Osteoblast (primary cell): ENCODE data around the gene S1PR1. TPM values are rescaled to one million over a fixed set of nuclear protein-coding genes. Genes with fewer than 3 reads are reported as not detected.

Experiments used
- DNase-seq: peaks from one replicate; pipeline ENCODE4 v3.0.0; 2011; ENCODE audit warnings: low spot score, mixed read lengths; ENCODE audit not compliant: insufficient read length; ENCODE audit errors: missing footprints
- H2AFZ ChIP-seq: 2 replicates; pipeline ENCODE4 v1.6.0; 2011; ENCODE audit warnings: mild to moderate bottlenecking, low read length
- H3K27ac ChIP-seq: 2 replicates; pipeline ENCODE4 v1.5.1; 2011; ENCODE audit warnings: mild to moderate bottlenecking, low read depth, low read length, moderate library complexity
- H3K27me3 ChIP-seq: 2 replicates; pipeline ENCODE4 v1.6.0; 2012; ENCODE audit warnings: mild to moderate bottlenecking, control low read depth, inconsistent platforms, low read length, moderate library complexity; ENCODE audit not compliant: insufficient read depth
- H3K36me3 ChIP-seq: 2 replicates; pipeline ENCODE4 v1.5.1; 2011; ENCODE audit warnings: mild to moderate bottlenecking, low read length, control low read depth, moderate library complexity; ENCODE audit not compliant: insufficient read depth
- H3K4me1 ChIP-seq: 2 replicates; pipeline ENCODE4 v1.5.1; 2011; ENCODE audit warnings: mild to moderate bottlenecking, low read length, control low read depth, moderate library complexity; ENCODE audit not compliant: insufficient read depth
- H3K4me2 ChIP-seq: 2 replicates; pipeline ENCODE4 v1.6.0; 2011; ENCODE audit warnings: mild to moderate bottlenecking, low read length; ENCODE audit not compliant: insufficient read depth
- H3K4me3 ChIP-seq: fragments of 200-600 bp; sonication (generic); 3 replicates; pipeline ENCODE4 v1.5.1; 2012; ENCODE audit warnings: mild to moderate bottlenecking, low read length, inconsistent platforms; ENCODE audit not compliant: insufficient read depth
- H3K79me2 ChIP-seq: 2 replicates; pipeline ENCODE4 v1.6.0; 2012; ENCODE audit warnings: mild to moderate bottlenecking, low read length, control low read depth, inconsistent platforms; ENCODE audit not compliant: insufficient read depth
- H3K9me3 ChIP-seq: 2 replicates; pipeline ENCODE4 v1.5.1; 2011; ENCODE audit warnings: low read depth, low read length, control low read depth
- H4K20me1 ChIP-seq: 2 replicates; pipeline ENCODE4 v1.6.0; 2012; ENCODE audit warnings: mild to moderate bottlenecking, low read length, control low read depth; ENCODE audit not compliant: insufficient read depth
- CTCF ChIP-seq: IDR thresholded peaks from 2 replicates; pipeline ENCODE4 v1.5.1; 2011; ENCODE audit warnings: mild to moderate bottlenecking, low read depth, low read length, moderate library complexity; ENCODE audit errors: extremely low read depth
- total RNA-seq: library from RNA; depleted of rRNA; stranded (reverse); fragments of >200 nt; gene quantifications from 2 replicates; pipeline ENCODE4 v1.2.3, GENCODE V29; 2012

Gene S1PR1
- total RNA-seq, 1 donor: 25.7 TPM

- H3K27me3 ChIP-seq: no peaks in the 10 kb centered on the region
Measured at GRCh38 chr1:101264697-101265096, 27.9 kb downstream of the S1PR1 start.

GRCh38 chr1:101265684-101266083 lies 28.9 kb downstream of the S1PR1 start:
- DNase-seq: no peak
- no peaks in the 10 kb centered on the region for H3K9me3 ChIP-seq
- no peak overlapping the region for H3K27ac ChIP-seq
- no peak for TF ChIP-seq CTCF
- no peaks in the 10 kb centered on the region for H3K36me3 ChIP-seq
- H3K4me1 ChIP-seq: peaks cover 10% of the 10 kb centered on the region
- no peak overlapping the region for H3K4me3 ChIP-seq
- H3K27me3 ChIP-seq: no peaks in the 10 kb centered on the region
- H3K79me2 ChIP-seq: no peaks in the 10 kb centered on the region
- no peak overlapping the region for H2AFZ ChIP-seq
- H3K4me2 ChIP-seq: no peak overlapping the region
- H4K20me1 ChIP-seq: no peaks in the 10 kb centered on the region

More at GRCh38 chr1:101264697-101265096, 27.9 kb downstream of the S1PR1 start:
- no peak for TF ChIP-seq CTCF
- no peaks in the 10 kb centered on the region for H4K20me1 ChIP-seq
- H3K9me3 ChIP-seq: no peaks in the 10 kb centered on the region
- H3K4me3 ChIP-seq: no peak overlapping the region
- H2AFZ ChIP-seq: no peak overlapping the region
- no peaks in the 10 kb centered on the region for H3K79me2 ChIP-seq
- no peak overlapping the region for H3K4me2 ChIP-seq
- no peak for DNase-seq
- peaks cover 20% of the 10 kb centered on the region for H3K4me1 ChIP-seq
- H3K36me3 ChIP-seq: no peaks in the 10 kb centered on the region
- H3K27ac ChIP-seq: no peak overlapping the region

GRCh38 chr1:101267082-101267481 lies 30.3 kb downstream of the S1PR1 start:
- H2AFZ ChIP-seq: no peak overlapping the region
- no peaks in the 10 kb centered on the region for H3K27me3 ChIP-seq
- H3K27ac ChIP-seq: no peak overlapping the region
- H3K4me1 ChIP-seq: peaks cover 7% of the 10 kb centered on the region
- no peaks in the 10 kb centered on the region for H3K79me2 ChIP-seq
- no peak for TF ChIP-seq CTCF
- H3K4me3 ChIP-seq: no peak overlapping the region
- no peaks in the 10 kb centered on the region for H3K36me3 ChIP-seq
- H3K9me3 ChIP-seq: no peaks in the 10 kb centered on the region
- no peak for DNase-seq
- no peaks in the 10 kb centered on the region for H4K20me1 ChIP-seq
- H3K4me2 ChIP-seq: no peak overlapping the region

- no peak for DNase-seq
- Histone ChIP-seq H3K27ac (no peak overlapping the region), H4K20me1 (no peaks in the 10 kb centered on the region), H3K4me3 (no peak overlapping the region), H3K4me2 (no peak overlapping the region), H3K9me3 (no peaks in the 10 kb centered on the region), H3K36me3 (no peaks in the 10 kb centered on the region), H3K4me1 (no peaks in the 10 kb centered on the region), H3K79me2 (no peaks in the 10 kb centered on the region), H2AFZ (no peak overlapping the region), H3K27me3 (no peaks in the 10 kb centered on the region)
- no peak for TF ChIP-seq CTCF
Measured at GRCh38 chr1:101268893-101269292, 32.1 kb downstream of the S1PR1 start.
